Measurements from ENCODE around the gene CCDC88B.

CCDC88B gene

DNA sequence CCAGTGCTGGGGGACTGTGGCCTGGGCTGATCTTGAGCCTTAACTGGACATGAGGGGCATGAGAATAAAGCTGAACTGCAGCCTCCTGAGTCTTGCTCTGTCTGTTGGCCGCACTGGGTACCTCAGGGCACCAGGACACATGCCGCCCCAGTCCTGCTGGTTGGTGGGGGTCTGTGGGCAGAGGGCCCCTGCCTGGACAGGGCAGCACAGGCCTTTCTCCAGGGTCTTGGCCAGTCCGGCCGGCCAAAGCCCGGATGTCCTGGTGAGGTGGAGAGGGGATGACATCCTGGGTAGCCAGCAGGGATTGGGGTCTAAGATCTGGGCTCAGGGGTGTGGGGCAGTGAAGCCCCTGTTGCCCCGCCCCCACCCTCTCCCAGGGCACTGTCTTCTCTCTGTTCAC, 17.4 kb downstream of the CCDC88B start:
- DNase-seq (no peak), ATAC-seq (ENCODE audit: insufficient read depth, low read depth) (no peak)
- Histone ChIP-seq H3K9me3 (ENCODE audit: insufficient read depth, low read length, severe bottlenecking) (no peaks in the 10 kb centered on the region), H3K36me3 (ENCODE audit: insufficient read depth, low read length) (peaks cover 23% of the 10 kb centered on the region), H3K27me3 (ENCODE audit: insufficient read depth, low read length, poor library complexity) (no peaks in the 10 kb centered on the region), H3K9ac (ENCODE audit: low read depth, low read length) (peak overlapping the region; percentile 96; the same call in 1 of the 2 replicates), H3K79me2 (ENCODE audit: insufficient read depth, low read length) (peaks cover 23% of the 10 kb centered on the region), H3K4me1 (ENCODE audit: insufficient read depth, low read length) (peaks cover 26% of the 10 kb centered on the region), H3K4me2 (ENCODE audit: insufficient read depth, low read length) (no peak overlapping the region), H2AFZ (ENCODE audit: low read depth, low read length) (no peak overlapping the region), H3K4me3 (ENCODE audit: low read depth in 1 of 2, low read length in 2 of 2) (no peak overlapping the region), H4K20me1 (ENCODE audit: insufficient read depth, low read length) (peaks cover 3% of the 10 kb centered on the region; the same call in 1 of the 2 replicates), H3K27ac (ENCODE audit: low read length) (no peak overlapping the region)
- TF ChIP-seq EZH2 (IDR thresholded peaks at IDR 0.05; ENCODE audit: borderline replicate concordance, low read depth, low read length, severe bottlenecking), result no peak
- TF ChIP-seq, protein P1, sequence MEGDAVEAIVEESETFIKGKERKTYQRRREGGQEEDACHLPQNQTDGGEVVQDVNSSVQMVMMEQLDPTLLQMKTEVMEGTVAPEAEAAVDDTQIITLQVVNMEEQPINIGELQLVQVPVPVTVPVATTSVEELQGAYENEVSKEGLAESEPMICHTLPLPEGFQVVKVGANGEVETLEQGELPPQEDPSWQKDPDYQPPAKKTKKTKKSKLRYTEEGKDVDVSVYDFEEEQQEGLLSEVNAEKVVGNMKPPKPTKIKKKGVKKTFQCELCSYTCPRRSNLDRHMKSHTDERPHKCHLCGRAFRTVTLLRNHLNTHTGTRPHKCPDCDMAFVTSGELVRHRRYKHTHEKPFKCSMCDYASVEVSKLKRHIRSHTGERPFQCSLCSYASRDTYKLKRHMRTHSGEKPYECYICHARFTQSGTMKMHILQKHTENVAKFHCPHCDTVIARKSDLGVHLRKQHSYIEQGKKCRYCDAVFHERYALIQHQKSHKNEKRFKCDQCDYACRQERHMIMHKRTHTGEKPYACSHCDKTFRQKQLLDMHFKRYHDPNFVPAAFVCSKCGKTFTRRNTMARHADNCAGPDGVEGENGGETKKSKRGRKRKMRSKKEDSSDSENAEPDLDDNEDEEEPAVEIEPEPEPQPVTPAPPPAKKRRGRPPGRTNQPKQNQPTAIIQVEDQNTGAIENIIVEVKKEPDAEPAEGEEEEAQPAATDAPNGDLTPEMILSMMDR (IDR thresholded peaks at IDR 0.05; ENCODE audit: borderline replicate concordance, extremely low read depth, low read length, poor library complexity, severe bottlenecking), result no peak

DNA sequence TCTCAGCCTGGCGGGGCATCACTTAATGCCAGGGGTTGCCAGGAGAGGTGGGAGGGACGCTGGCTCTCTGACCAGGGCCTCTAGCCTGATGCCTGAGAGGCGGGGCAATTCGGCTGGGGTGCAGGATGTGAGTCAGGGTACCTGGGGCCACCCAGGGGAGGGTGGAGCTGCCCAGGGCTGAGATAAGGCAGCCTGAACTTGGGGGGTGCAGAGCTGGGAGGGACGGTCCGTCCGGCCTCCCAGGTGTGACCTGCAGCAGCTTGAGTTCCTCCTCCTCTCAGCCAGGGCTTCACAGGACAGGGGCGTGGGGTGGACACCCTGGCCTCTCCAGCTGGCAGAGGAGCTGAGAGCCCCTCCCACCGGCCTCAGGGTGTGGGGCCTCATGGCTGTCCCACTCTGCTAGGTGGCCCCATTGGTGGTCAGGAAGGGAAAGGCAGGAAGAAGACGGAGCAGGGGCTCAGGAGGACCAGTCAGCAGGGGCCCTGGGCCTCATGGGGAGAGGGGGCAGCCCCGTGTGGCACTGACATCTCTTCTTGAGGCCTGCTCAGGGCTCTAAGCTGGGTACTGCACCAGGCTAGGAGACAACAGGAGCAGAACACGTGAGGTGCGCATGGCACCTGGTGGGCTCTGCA, 18.0 kb downstream of the CCDC88B start:
- no peak for ATAC-seq (ENCODE audit: insufficient read depth, low read depth)
- peaks cover 23% of the 10 kb centered on the region for H3K79me2 ChIP-seq (ENCODE audit: insufficient read depth, low read length)
- H3K27me3 ChIP-seq (ENCODE audit: insufficient read depth, low read length, poor library complexity), result no peaks in the 10 kb centered on the region
- peaks cover 28% of the 10 kb centered on the region for H3K36me3 ChIP-seq (ENCODE audit: insufficient read depth, low read length)
- H3K9ac ChIP-seq (ENCODE audit: low read depth, low read length), result peak overlapping the region; percentile 96
- H3K4me1 ChIP-seq (ENCODE audit: insufficient read depth, low read length), result peaks cover 26% of the 10 kb centered on the region
- no peaks in the 10 kb centered on the region for H3K9me3 ChIP-seq (ENCODE audit: insufficient read depth, low read length, severe bottlenecking)
- peak overlapping the region; percentile 99 for H2AFZ ChIP-seq (ENCODE audit: low read depth, low read length)
- H3K27ac ChIP-seq (ENCODE audit: low read length), result peak overlapping the region; percentile 89
- H3K4me2 ChIP-seq (ENCODE audit: insufficient read depth, low read length), result peak overlapping the region; percentile 100
- H3K4me3 ChIP-seq (ENCODE audit: low read depth in 1 of 2, low read length in 2 of 2), result peak overlapping the region; percentile 78 to 98
- no peak for DNase-seq
- no peak for TF ChIP-seq EZH2 (IDR thresholded peaks at IDR 0.05; ENCODE audit: borderline replicate concordance, low read depth, low read length, severe bottlenecking)
- TF ChIP-seq, protein P1 (IDR thresholded peaks at IDR 0.05; ENCODE audit: borderline replicate concordance, extremely low read depth, low read length, poor library complexity, severe bottlenecking), result no peak
- H4K20me1 ChIP-seq (ENCODE audit: insufficient read depth, low read length), result peaks cover 3% of the 10 kb centered on the region; the same call in 1 of the 2 replicates

DNA sequence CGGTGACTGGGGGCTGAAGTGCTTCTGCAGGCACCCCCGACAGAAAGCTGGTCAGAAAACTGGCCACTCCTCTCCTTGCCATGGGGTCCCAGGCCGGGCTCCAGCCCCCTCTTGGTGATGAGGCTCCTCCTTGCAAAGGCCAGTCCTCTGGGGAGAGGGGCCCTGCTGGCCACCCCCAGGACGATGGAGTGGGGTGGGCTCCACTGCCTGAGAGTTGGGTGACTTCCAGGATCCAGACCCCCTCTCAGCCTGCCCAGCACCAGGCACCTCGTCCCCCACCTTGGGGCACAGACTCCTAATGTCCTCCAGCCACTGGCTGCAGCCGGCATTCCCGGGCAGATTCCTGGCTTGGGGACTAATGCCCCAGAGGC, 18.5 kb downstream of the CCDC88B start:
- Histone ChIP-seq H3K9me3 (ENCODE audit: insufficient read depth, low read length, severe bottlenecking) (no peaks in the 10 kb centered on the region), H3K4me1 (ENCODE audit: insufficient read depth, low read length) (peaks cover 26% of the 10 kb centered on the region), H3K9ac (ENCODE audit: low read depth, low read length) (peak overlapping the region; percentile 96), H3K4me2 (ENCODE audit: insufficient read depth, low read length) (peak overlapping the region; percentile 100), H4K20me1 (ENCODE audit: insufficient read depth, low read length) (peaks cover 3% of the 10 kb centered on the region; the same call in 1 of the 2 replicates), H3K27me3 (ENCODE audit: insufficient read depth, low read length, poor library complexity) (no peaks in the 10 kb centered on the region), H3K79me2 (ENCODE audit: insufficient read depth, low read length) (peaks cover 23% of the 10 kb centered on the region), H3K36me3 (ENCODE audit: insufficient read depth, low read length) (peaks cover 33% of the 10 kb centered on the region), H3K27ac (ENCODE audit: low read length) (peak overlapping the region; percentile 89), H3K4me3 (ENCODE audit: low read depth in 1 of 2, low read length in 2 of 2) (peak overlapping the region; percentile 78 to 98), H2AFZ (ENCODE audit: low read depth, low read length) (peak overlapping the region; percentile 99)
- TF ChIP-seq, protein P1 (IDR thresholded peaks at IDR 0.05; ENCODE audit: borderline replicate concordance, extremely low read depth, low read length, poor library complexity, severe bottlenecking), result no peak
- no peak for TF ChIP-seq EZH2 (IDR thresholded peaks at IDR 0.05; ENCODE audit: borderline replicate concordance, low read depth, low read length, severe bottlenecking)
- no peak for DNase-seq
- peak; percentile 9 for ATAC-seq (ENCODE audit: insufficient read depth, low read depth)

Measured in DND-41 (cell line).